Adipocyte (in vitro differentiated cells): ENCODE results near the gene ZNRF2.

Experiments
- DNase-seq: peaks from one replicate; pipeline ENCODE4 v3.0.0-alpha.2; 2015; ENCODE audit warnings: low read depth
- H3K27me3 ChIP-seq: replicated peaks from 2 replicates; pipeline ENCODE4 v1.7.0; 2013; ENCODE audit warnings: mild to moderate bottlenecking, low read length, moderate library complexity; ENCODE audit not compliant: control insufficient read depth, insufficient read depth
- H3K36me3 ChIP-seq: 2 replicates; pipeline ENCODE4 v1.7.0; 2013; ENCODE audit warnings: low read length, mild to moderate bottlenecking, moderate library complexity; ENCODE audit not compliant: control insufficient read depth, insufficient read depth, severe bottlenecking
- H3K4me1 ChIP-seq: 2 replicates; pipeline ENCODE4 v1.7.0; 2013; ENCODE audit warnings: mild to moderate bottlenecking, low read length, moderate library complexity; ENCODE audit not compliant: control insufficient read depth, insufficient read depth
- H3K4me3 ChIP-seq: 2 replicates; pipeline ENCODE4 v1.7.0; 2013; ENCODE audit warnings: mild to moderate bottlenecking, low read length, moderate library complexity
- H3K9ac ChIP-seq: 2 replicates; pipeline ENCODE4 v1.7.0; 2013; ENCODE audit warnings: mild to moderate bottlenecking, low read length, moderate library complexity
- H3K9me3 ChIP-seq: 2 replicates; pipeline ENCODE4 v1.7.0; 2013; ENCODE audit warnings: mild to moderate bottlenecking, low read length, moderate library complexity; ENCODE audit not compliant: control insufficient read depth

ZNRF2 gene

DNA sequence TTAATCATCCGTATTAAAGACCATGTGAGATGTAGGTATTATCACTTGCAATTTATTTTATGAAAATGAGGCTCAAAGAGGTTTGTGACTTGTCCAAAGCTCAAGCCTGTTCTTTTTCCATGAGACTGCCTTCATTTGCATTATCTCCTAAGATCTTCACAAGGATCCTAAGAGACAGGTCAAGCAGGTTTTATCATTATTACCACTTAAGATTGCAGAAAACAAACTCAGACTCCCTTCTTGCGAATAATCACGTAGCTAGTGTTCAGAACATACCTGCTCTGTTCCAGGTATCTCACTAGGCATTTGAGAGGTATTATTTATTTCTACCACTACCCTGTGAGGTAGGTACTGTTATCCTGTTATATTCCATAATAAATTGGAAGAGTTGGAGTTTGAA is 64.8 kb downstream of the ZNRF2 start:
- H3K4me1 ChIP-seq, result peaks cover 15% of the 10 kb centered on the region
- no peaks in the 10 kb centered on the region for H3K27me3 ChIP-seq
- no peak for DNase-seq

DNA sequence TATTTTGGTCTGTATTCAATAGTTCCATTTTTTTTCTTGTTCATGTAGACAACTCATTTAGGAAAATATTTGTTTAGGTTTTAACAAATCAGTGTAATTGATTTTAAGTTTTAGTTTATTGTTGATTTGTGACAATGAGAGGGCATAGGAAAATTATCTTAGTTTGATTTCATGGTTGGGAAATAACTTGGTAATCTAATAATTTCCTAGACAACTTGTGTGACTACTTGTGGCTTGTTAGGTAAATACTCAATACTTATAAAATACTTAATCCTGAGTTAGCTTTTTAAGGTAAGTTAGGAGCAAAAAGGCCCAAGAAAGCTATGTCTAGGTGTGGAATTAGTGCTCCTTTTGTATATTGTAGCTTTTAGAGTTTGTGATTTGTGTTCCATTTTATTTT is 65.4 kb downstream of the ZNRF2 start:
- no peaks in the 10 kb centered on the region for H3K9me3 ChIP-seq
- H3K4me3 ChIP-seq, result no peak overlapping the region
- DNase-seq, result no peak
- no peak overlapping the region for H3K9ac ChIP-seq
- H3K27me3 ChIP-seq, result no peaks in the 10 kb centered on the region
- no peaks in the 10 kb centered on the region for H3K36me3 ChIP-seq
- peaks cover 15% of the 10 kb centered on the region for H3K4me1 ChIP-seq

More for the DNA sequence above, 64.8 kb downstream of the ZNRF2 start:
- no peak overlapping the region for H3K4me3 ChIP-seq
- no peaks in the 10 kb centered on the region for H3K36me3 ChIP-seq
- no peaks in the 10 kb centered on the region for H3K9me3 ChIP-seq
- H3K9ac ChIP-seq, result no peak overlapping the region

DNA sequence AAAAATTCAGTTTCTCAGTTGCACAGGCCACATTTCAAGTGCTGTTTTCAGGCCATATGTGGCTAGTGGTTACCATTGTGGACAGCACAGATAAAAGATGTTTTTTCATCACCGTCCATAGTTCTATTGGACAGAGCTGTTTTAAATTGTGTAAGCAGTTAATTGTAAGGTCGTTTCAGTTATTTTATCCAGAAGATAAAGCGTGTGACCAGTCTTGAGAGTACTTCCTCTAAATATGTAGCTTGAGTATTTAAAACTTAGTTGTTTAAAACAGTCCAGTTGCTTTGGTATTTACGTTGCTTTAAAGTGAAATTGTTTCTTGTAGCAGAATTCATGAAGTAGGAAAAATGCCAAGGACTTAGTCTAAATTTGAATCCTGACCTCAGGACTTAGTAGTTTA is 66.9 kb downstream of the ZNRF2 start:
- Histone ChIP-seq H3K4me3 (no peak overlapping the region), H3K9ac (no peak overlapping the region), H3K27me3 (no peaks in the 10 kb centered on the region), H3K36me3 (no peaks in the 10 kb centered on the region), H3K4me1 (peaks cover 15% of the 10 kb centered on the region), H3K9me3 (no peaks in the 10 kb centered on the region)
- DNase-seq, result no peak

DNA sequence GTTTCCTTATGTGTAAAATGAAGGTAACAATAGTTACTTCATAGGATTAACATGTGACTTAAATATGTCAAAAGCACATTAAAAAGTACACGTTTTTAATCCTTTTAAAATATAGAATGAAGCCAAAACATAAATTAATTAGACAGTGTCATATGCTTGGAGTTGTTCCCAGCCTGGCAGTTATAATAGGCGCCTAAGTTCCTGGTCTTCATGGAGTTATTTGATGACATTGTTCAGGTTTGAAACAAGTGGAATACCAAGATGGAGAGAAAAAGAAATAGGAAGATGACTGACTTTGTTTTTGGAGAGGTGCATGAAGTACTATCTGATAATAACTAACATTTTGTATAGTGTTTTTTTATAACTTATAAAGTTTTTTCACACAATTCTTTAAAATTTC is 67.3 kb downstream of the ZNRF2 start:
- no peak overlapping the region for H3K9ac ChIP-seq
- DNase-seq, result no peak
- no peak overlapping the region for H3K4me3 ChIP-seq
- H3K9me3 ChIP-seq, result no peaks in the 10 kb centered on the region
- H3K27me3 ChIP-seq, result no peaks in the 10 kb centered on the region
- H3K4me1 ChIP-seq, result peaks cover 15% of the 10 kb centered on the region
- H3K36me3 ChIP-seq, result no peaks in the 10 kb centered on the region

DNA sequence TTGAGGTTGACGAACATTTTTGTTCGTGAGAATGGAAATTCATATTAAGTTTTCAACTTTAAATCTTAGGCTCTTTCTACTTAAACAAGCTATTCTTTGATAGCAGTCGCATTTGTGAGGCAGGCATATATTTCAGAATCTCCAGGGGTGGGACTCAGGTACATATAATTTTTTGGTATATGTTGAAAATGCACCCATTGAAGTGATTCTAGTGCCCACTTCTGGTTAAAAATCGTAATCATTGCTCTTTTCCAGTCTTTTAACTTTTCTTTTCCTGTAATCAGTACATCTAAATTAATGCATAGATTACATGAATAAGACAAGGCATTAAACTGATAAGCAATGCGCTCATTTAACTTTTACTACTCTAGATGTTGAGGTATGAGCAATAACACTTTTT is 67.8 kb downstream of the ZNRF2 start:
- Histone ChIP-seq H3K9ac (no peak overlapping the region), H3K4me3 (no peak overlapping the region), H3K9me3 (no peaks in the 10 kb centered on the region), H3K27me3 (no peaks in the 10 kb centered on the region), H3K36me3 (no peaks in the 10 kb centered on the region), H3K4me1 (peaks cover 15% of the 10 kb centered on the region)
- no peak for DNase-seq

DNA sequence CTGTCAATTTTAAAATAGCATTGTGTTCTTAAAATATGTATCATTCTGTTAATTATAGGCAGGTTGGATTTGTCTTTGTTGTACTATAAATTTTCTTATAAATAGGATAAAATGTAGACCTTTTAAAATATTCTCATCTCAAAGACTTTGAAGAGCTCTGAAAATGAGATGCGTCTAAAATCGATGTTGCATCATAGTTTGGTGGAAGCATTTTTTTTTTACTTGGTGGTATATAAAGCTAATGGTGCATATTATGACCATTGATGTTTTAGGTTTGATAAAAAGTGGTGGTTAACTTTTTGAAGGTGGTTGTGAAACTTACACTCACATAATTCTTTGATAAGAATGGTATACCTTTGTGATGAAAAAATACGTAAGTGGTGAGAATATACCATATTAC is 69.1 kb downstream of the ZNRF2 start:
- H3K27me3 ChIP-seq, result no peaks in the 10 kb centered on the region
- no peak overlapping the region for H3K9ac ChIP-seq
- no peak overlapping the region for H3K4me3 ChIP-seq
- no peaks in the 10 kb centered on the region for H3K36me3 ChIP-seq
- H3K9me3 ChIP-seq, result no peaks in the 10 kb centered on the region
- H3K4me1 ChIP-seq, result peaks cover 3% of the 10 kb centered on the region
- DNase-seq, result no peak

DNA sequence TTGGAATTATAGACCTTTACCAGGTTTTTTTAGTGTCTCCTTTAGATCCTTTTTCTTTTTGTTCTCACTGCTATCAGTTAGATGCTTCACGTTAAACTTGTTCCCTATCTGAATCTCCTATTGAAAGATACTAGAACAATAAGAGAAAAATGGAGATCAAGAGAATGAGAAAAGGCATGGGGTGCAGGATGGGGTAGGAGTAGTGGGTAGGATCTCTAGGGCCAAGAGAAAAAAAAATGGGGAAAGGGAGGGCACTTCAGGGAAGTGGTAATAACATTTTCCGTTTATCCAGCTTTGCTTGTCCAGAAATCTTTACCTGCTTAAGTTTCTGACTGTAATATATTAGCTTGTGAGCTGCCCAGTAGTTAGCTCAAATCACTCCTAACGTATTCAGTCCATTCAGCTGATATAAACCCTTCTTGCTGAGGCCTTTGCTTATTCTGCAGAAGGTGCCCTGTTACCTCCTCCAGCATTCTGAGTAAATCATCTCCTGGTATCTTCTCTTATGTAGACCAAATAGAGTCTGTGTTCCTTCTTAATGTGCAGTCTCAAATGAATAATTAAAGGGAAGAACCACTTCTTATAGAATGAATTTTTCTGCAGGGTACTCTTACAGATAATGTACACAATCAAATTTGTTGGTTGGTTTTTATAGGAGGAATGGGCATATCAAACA is 69.7 kb downstream of the ZNRF2 start:
- no peak overlapping the region for H3K9ac ChIP-seq
- no peaks in the 10 kb centered on the region for H3K27me3 ChIP-seq
- no peak overlapping the region for H3K4me3 ChIP-seq
- no peaks in the 10 kb centered on the region for H3K9me3 ChIP-seq
- no peak for DNase-seq
- no peaks in the 10 kb centered on the region for H3K36me3 ChIP-seq
- H3K4me1 ChIP-seq, result no peaks in the 10 kb centered on the region

DNA sequence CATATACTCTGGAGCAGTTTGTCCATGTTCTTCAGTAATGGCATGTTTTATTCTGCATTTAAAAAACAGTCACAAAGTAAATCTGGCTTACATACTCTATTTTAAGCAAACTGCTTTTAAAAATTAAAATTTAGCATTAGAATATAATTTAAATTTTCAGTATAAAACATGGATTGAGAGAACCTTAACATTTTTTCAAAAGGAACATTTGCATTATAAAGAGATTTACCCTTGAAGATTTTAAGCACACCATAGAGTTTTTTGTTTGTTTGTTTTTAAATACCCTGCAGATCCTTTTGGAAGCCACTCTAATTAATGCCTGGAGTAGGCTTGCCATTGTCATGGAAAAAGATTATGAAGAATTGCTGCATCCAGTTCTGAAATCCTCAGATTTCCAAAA is 70.4 kb downstream of the ZNRF2 start:
- Histone ChIP-seq H3K9ac (no peak overlapping the region), H3K9me3 (no peaks in the 10 kb centered on the region), H3K4me3 (no peak overlapping the region), H3K36me3 (no peaks in the 10 kb centered on the region), H3K4me1 (no peaks in the 10 kb centered on the region), H3K27me3 (no peaks in the 10 kb centered on the region)
- DNase-seq, result no peak

DNA sequence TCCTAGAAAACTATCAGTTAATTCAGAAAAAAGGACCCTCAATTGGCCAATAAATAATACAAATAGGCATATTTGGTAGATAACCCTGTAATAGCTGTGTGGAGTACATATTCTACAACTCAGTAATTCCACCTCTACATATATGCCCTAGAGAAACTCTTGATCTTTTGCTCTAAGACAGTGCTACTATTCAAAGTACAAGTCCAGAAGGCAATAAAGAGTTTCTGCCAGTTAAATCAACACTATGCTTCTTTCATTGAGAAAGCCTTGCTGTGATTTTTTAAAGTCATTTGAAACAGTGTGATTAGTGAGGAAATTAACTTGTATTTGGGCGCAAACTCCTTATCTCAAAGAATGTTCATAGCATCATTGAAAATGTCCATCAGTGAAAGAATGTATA is 75.6 kb downstream of the ZNRF2 start:
- Histone ChIP-seq H3K4me3 (no peak overlapping the region), H3K4me1 (no peaks in the 10 kb centered on the region), H3K9me3 (no peaks in the 10 kb centered on the region), H3K27me3 (no peaks in the 10 kb centered on the region), H3K36me3 (no peaks in the 10 kb centered on the region), H3K9ac (no peak overlapping the region)
- no peak for DNase-seq

DNA sequence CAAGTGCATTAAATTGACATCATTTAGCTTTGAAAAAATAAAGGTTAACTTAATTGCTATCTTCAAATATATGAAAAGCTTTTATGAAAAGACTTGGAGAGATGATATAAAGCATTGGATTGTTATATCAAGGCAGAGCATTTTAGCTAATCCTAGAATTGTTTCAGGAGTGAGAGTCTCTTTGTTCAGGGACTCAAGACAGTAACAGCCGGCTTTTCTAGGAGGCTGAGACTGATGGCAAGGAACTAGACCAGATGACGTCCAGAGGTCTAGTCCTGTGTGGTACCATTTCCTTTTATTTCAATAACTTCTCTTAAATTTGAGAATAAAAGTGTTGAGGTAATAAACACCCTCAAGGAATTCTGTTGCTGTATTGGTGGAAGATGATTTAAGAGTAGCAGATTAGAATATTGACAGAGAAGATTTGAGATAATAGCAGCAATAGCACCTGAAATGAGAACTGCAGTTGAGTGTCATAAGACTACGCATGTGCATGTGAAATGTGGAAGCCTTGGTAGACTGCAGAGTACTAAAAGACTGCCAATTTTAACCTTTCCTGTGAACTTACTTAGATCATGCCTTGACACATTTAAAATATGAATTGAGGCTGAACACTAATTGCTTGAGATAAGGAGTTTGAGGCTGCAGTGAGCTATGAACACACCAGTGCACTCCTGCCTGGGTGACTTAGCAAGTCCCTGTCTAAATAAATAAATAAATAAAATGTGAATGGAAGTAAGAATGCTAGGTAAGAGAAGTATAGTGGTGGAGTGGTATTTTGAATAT is 79.6 kb downstream of the ZNRF2 start:
- Histone ChIP-seq H3K9me3 (no peaks in the 10 kb centered on the region), H3K4me1 (peaks cover 24% of the 10 kb centered on the region), H3K4me3 (no peak overlapping the region), H3K36me3 (no peaks in the 10 kb centered on the region), H3K9ac (no peak overlapping the region), H3K27me3 (no peaks in the 10 kb centered on the region)
- DNase-seq, result no peak

DNA sequence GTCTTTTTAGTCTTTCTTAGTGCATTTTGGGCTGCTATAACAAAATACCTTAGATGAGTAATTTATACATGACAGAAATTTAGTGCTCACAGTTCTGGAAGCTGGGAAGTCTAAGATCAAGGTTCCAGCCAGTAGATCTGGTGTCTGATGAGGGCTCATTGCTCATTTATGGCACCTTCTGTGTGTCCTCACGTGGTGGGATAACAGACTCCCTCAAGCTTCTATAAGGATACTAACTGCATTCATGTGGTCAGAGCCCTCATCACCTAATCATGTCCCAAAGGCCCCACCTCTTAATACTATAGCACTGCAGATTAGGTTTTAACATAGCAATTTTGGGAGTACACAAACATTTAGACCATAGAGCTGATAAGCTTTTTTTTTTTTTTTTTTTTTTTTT is 80.4 kb downstream of the ZNRF2 start:
- Histone ChIP-seq H3K9ac (no peak overlapping the region), H3K27me3 (no peaks in the 10 kb centered on the region), H3K36me3 (no peaks in the 10 kb centered on the region), H3K4me1 (peaks cover 24% of the 10 kb centered on the region), H3K9me3 (no peaks in the 10 kb centered on the region), H3K4me3 (no peak overlapping the region)
- DNase-seq, result no peak
